Activated naive CD4-positive, alpha-beta T cell treated with Interleukin-2 at 50 U/mL for 16 hours (primary cell): ENCODE data around the gene RAI14.
"Not testable (repeated sequence)": the region's sequence is repeated elsewhere in the genome, so short reads cannot be mapped to it uniquely, and the experiment has no call there.

Experiments
- DNase-seq: peaks from one replicate; pipeline ENCODE4 v3.0.0-alpha.2; 2020

The RAI14 gene

GRCh38 chr5:34701442-34701841 is 45.3 kb downstream of the RAI14 start:
- DNase-seq = not testable (repeated sequence)

DNA sequence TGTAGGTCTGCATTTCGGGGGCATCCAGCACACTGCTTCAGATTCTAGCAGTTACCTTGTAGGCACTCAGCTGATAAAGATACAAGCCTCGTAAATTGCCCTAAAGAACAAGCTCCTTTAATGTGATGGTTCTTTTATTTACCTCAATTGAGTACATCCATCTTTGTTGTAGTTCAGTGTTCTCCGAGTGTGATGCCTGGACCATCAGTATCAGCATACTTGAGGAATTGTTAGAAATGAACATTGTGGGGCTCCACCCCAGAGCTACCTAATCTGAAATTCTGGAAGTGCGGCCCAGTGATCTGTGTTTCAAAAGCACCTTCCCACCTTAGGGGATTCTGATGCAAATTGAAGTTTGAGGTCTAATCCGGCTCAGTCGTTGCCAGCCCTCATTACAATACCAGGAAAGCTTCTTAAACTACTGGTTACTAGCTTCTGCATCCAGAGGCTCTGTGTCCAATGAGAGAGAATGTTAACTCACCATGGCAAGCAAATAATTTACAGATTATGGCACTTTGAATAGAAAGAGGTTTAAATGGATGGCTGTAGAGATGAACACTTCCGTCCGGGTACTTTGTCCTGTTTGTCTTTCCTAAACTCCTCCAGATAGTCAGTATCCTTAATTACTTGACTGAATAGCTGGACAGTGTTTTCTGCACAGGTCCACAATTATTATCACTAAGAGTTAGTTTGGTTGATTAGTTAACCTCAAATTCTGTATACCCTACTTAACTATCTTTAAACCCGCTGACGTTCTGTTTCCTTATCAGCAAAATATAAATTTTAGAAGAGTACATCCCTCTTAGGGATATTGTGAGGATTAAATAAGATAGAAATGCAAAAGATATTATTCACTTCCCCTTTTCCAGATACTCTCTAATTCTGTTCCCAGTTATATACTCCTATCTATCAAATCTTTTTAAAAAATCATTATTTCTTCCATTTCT is 47.9 kb downstream of the RAI14 start:
- DNase-seq = no peak

- DNase-seq = no peak
Observed at GRCh38 chr5:34706084-34706483, 50.0 kb downstream of the RAI14 start.

GRCh38 chr5:34707451-34708107 is 51.5 kb downstream of the RAI14 start:
- DNase-seq = no peak

- no peak for DNase-seq
Observed at GRCh38 chr5:34708777-34709176, 52.6 kb downstream of the RAI14 start.

- no peak for DNase-seq
Observed at GRCh38 chr5:34709861-34710673, 53.9 kb downstream of the RAI14 start.

- no peak for DNase-seq
Observed at GRCh38 chr5:34712565-34712964, 56.4 kb downstream of the RAI14 start.

DNA sequence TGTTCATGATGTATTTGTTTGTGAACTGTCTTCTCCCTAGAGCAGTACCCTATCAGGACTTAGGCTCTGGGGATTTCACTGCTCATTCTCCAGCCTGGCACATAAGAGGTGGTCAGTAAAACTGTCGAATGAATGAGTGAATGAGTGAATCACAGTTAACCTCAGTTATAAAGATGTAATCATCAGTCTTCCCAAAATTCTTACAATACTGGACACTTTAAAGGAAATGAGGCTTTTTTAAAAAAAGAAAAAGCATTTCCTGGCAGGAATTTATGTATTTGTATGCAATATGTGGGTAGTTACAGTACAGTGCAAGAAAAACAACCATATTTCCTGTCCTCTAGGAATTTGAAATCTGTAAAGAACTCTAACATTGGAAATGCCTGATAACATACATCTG is 59.6 kb downstream of the RAI14 start:
- DNase-seq = no peak

DNA sequence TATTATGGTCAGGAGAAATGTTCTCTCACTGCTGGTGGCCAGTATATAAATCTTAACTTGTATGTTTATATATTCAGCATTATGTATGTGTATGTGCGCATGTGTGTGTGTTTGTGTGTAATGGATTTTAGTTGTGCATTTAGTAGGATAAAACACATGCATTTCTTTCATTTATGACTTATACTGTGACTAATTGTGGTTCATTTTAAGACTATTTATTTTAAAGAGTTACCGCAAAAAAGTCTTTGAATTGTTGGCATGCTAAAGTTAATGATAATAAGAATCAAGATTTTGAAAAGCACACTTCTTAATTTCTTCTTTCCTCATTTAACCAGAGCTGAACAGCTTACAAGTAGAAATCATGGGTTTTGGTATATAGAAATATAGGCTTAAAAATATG is 60.9 kb downstream of the RAI14 start:
- DNase-seq = no peak

DNA sequence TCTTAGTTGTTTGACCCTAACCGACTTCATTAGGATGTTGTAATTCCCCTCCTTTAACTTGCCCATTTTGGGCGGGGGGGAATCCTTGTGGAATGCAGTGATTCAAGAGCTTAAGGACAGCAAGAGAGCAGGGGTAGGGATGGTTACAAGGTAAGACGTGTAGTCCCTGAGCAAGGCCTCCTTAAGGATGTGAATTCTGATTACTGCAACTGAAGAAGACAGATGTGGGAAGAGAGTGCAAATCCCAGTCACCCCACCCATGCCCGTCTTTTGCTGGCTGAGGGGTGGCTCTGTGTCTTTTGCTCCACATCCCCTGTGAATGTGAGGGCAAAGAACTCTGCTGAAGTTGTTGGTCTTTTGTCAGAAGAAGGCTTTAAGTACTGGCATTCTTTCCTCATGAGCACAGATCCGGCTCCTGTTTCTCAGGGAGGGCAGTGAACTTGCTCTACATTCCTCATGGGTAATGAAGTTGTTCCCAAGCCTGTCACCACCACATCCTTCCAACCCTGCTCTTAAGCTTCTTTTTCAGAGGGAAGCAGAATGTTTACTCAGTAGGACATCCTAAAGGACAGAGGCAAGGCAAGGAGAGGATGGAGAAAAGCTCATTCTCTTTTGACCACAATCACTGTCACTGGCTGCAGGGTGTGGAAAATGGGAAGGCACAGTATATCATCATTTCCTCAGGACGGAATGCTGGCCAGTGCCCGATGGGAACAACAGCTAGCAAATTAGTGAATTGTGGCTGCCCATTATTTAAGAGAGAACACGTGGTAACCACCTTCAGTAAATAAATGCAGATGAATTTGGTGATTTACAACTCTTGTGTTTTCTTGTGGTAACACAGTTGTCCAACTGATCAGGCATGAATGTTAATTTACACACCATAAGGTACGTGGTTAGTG is 61.5 kb downstream of the RAI14 start:
- no peak for DNase-seq

- no peak for DNase-seq
Observed at GRCh38 chr5:34718516-34718915, 62.4 kb downstream of the RAI14 start.

GRCh38 chr5:34719029-34719428 is 62.9 kb downstream of the RAI14 start:
- DNase-seq = no peak

DNA sequence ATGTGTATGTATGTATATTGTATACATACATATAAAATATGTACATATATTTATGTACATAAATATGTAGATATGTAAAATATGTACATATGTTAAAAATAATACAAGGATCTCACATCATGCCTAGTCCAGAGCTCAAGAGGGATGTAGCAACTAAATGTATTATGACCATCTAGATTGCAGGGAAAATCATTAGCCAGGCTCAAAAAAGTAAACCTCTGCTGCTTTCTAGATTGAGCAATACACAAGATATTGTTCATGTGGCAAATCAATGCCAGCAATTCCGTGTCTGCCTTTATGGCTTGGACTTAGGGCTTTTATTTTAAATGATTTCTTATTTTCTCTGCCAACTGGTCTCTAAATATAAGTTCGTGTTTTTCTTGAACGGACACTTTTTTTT is 65.2 kb downstream of the RAI14 start:
- DNase-seq = no peak

DNA sequence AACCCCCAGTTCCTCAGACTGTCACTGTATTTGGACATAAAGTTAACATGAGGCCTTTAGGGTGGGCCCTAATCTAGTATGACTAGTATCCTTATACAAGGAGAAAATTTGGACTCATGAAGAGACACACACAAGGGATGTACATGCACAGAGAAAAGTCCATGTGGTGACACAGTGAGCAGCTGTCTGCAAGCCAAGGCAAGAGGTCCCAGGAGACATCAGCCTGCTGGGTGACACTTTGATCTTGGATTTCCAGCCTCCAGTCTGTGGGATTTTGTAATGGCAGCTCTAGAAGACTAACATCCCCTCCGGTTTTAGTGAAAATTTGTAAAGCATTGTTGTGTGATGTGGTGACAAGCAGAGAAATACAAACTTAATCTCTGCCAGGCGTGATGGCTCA is 66.1 kb downstream of the RAI14 start:
- no peak for DNase-seq

DNA sequence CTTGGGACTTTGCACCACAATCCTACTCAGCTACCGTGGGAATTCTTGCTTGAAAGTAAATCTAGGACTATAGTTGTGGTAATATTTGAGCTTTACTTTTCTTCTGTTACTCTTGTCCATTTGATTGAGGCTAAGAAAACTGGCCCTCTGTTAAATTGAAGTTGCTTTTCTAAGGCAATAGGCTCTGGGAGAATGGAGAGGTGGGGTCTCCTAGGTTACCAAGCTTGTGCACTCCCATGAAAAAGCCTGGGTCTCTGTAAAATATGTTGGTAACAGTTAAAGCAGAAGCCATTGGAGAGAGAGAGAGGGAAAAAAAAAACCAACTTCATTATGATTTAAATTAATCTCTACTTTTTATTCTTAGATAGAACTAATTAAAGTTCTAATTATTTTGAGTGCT is 68.6 kb downstream of the RAI14 start:
- no peak for DNase-seq

- not testable (repeated sequence) for DNase-seq
Observed at GRCh38 chr5:34727166-34727749, 71.1 kb downstream of the RAI14 start.

- DNase-seq = no peak
Observed at GRCh38 chr5:34728236-34728635, 72.1 kb downstream of the RAI14 start.

- no peak for DNase-seq
Observed at GRCh38 chr5:34731435-34732232, 75.5 kb downstream of the RAI14 start.

- DNase-seq = no peak
Observed at GRCh38 chr5:34734326-34734725, 78.2 kb downstream of the RAI14 start.

DNA sequence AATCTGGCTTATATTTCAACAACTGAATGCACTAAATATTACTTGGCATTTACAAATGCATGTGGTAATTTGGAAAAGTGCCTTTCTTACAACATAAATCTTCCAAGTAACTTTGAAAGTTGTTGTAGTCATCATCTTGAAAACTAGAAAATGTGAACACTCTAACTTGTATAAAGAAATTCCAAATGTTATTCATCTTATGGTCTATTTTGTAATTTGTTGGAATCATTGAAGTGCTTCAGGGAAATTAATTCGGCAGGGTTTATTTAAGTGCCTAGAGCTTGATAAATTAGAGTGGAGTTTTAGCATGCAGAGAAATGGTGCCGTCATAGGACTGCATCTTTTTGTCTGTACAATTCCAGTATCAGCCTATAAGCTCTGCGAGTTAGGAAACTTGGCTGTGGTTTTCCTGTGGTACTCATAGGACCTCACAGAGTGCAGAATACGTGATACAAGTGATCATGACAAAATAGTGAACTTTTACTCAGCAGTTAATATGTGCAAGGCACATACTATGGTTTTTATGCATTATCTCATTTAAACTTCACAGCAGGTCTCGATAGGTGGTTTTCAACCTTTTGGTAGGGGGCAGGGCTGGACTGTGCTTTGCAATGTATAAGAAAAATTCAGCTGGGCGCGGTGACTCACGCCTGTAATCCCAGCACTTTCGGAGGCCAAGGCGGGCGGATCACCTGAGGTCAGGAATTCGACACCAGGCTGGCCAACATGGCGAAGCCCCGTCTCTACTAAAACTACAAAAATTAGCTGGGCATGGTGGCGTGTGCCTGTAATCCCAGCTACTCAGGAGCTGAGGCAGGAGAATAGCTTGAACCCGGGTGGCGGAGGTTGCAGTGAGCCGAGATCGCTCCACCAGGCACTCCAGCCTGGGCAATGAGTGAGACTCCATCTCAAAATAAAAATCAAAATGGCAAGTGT is 79.6 kb downstream of the RAI14 start:
- DNase-seq = no peak
